GM12873 (cell line): ENCODE results near the gene CARS1.

Experiments used
- CTCF ChIP-seq: IDR thresholded peaks from 2 replicates; pipeline ENCODE4 v1.5.1; 2012; ENCODE audit warnings: low read depth, mild to moderate bottlenecking, moderate library complexity, low read length, control low read depth; ENCODE audit not compliant: insufficient read depth; ENCODE audit errors: missing control alignments

CARS1 gene

GRCh38 chr11:3037040-3037944 lies 19.9 kb downstream of the CARS1 start:
- TF ChIP-seq CTCF: peak; percentile 79

- TF ChIP-seq CTCF: no peak
Measured at GRCh38 chr11:3036419-3036818, 20.8 kb downstream of the CARS1 start.

DNA sequence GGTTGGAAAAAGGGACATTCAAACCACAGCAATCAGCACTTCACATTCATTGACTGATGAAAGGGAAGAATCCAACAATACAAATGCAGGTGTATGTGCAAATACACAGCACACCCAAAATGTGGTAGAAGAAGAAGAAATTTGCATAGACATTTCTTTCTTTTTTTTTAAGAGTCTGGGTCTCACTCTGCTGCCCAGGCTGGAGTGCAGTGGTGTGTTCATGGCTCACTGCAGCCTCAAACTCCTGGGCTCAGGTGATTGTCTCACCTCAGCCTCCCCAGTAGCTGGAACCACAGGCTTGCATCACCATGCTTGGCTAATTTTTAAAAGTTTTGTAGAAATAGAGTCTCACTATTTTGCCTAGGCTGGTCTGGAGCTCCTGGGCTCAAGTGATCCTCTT lies 21.9 kb downstream of the CARS1 start:
- TF ChIP-seq CTCF: no peak

- no peak for TF ChIP-seq CTCF
Measured at GRCh38 chr11:3030289-3031070, 26.7 kb downstream of the CARS1 start.

GRCh38 chr11:3028813-3029212 lies 28.4 kb downstream of the CARS1 start:
- no peak for TF ChIP-seq CTCF

- TF ChIP-seq CTCF: no peak
Measured at GRCh38 chr11:3026803-3027202, 30.4 kb downstream of the CARS1 start.

- TF ChIP-seq CTCF: no peak
Measured at GRCh38 chr11:3022982-3023381, 34.2 kb downstream of the CARS1 start.
